ENCODE measurements around the gene TBC1D22A. TPM values are rescaled to one million over a fixed set of nuclear protein-coding genes. Genes with fewer than 3 reads are reported as not detected.

Gene TBC1D22A
- total and polyA plus RNA-seq, 4 donors = 4.1 to 12.4 (median 8.4) TPM

DNA sequence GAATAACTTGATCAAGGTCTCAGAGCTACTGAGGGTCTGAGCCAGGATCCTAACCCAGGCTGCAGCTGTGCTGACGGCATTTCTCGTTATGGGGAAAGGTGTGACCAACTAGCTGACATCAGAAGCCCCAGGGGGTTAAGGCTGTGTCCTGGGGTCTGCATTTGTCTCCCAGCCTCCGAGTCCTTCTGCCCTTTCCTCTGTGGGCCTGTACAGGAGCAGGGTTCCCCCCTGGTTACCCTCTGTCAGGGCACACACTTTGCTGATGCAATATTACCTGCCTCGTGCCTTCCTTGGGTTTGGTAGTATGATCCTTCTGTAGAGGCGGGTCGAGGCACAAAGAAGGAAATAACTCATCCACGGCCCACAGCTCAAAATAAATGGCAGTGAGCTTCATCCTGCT, 183.0 kb downstream of the TBC1D22A start:
- TF ChIP-seq FOXA2 (IDR thresholded peaks at IDR 0.05) = no peak
- Histone ChIP-seq H3K9ac (ENCODE audit: low read depth in 1 of 2, low read length in 2 of 2) (no peak overlapping the region), H3K36me3 (ENCODE audit: control insufficient read depth in 4 of 4, insufficient read depth in 3 of 4, low read depth in 1 of 4, low read length in 3 of 4) (no peaks in the 10 kb centered on the region), H3K4me1 (ENCODE audit: control insufficient read depth in 4 of 4, insufficient read depth in 4 of 4, low read length in 3 of 4) (no peaks in the 10 kb centered on the region), H3K27me3 (ENCODE audit: control insufficient read depth in 4 of 4, insufficient read depth in 4 of 4, low read length in 3 of 4) (no peaks in the 10 kb centered on the region), H3K4me3 (ENCODE audit: low read depth in 1 of 3, low read length in 3 of 3) (no peak overlapping the region), H3K9me3 (ENCODE audit: control insufficient read depth in 4 of 4, low read length in 3 of 4) (no peaks in the 10 kb centered on the region), H3K27ac (ENCODE audit: low read depth in 1 of 2, low read length in 2 of 2) (no peak overlapping the region)
- no peak for DNase-seq (ENCODE audit: low spot score)
- 95% methylated on average over 7 of the region's 7 CpGs for WGBS

DNA sequence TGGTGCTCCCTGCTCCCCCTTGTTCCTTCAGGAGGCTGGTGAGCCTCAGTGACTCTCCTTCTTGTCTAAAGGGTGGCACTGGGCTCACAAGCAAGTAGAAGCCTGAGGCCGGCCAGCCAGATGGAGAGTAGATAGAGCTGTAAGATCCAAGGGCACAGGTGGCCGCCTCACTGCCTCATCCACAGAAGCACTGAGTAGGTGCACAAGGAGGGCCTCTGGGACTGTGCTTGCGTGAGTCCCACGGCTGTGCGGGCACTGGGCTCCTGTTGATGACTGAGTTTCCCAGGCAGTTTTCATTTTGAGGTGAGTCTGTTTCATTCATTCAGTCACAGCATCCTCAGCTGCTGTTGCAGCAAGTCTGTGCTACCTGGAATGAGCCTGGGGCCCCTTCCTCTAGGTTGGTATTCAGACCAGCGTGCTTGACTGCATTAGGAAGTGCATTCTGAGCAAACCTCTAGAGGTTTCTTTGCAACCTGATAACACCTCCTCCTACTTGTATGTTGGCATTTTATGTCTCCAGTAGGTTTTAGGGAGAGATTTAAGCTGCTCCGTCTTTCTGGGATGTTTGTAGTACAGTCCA, 184.0 kb downstream of the TBC1D22A start:
- WGBS = 98% methylated on average over 7 of the region's 7 CpGs
- H3K4me1 ChIP-seq (ENCODE audit: control insufficient read depth in 4 of 4, insufficient read depth in 4 of 4, low read length in 3 of 4) = no peaks in the 10 kb centered on the region
- H3K27me3 ChIP-seq (ENCODE audit: control insufficient read depth in 4 of 4, insufficient read depth in 4 of 4, low read length in 3 of 4) = no peaks in the 10 kb centered on the region
- H3K27ac ChIP-seq (ENCODE audit: low read depth in 1 of 2, low read length in 2 of 2) = no peak overlapping the region
- TF ChIP-seq, protein P1, sequence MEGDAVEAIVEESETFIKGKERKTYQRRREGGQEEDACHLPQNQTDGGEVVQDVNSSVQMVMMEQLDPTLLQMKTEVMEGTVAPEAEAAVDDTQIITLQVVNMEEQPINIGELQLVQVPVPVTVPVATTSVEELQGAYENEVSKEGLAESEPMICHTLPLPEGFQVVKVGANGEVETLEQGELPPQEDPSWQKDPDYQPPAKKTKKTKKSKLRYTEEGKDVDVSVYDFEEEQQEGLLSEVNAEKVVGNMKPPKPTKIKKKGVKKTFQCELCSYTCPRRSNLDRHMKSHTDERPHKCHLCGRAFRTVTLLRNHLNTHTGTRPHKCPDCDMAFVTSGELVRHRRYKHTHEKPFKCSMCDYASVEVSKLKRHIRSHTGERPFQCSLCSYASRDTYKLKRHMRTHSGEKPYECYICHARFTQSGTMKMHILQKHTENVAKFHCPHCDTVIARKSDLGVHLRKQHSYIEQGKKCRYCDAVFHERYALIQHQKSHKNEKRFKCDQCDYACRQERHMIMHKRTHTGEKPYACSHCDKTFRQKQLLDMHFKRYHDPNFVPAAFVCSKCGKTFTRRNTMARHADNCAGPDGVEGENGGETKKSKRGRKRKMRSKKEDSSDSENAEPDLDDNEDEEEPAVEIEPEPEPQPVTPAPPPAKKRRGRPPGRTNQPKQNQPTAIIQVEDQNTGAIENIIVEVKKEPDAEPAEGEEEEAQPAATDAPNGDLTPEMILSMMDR (IDR thresholded peaks at IDR 0.05; ENCODE audit: low read depth, low read length, missing input control) = no peak
- TF ChIP-seq JUND (IDR thresholded peaks at IDR 0.05) (no peak), EGR1 (IDR thresholded peaks at IDR 0.05; ENCODE audit: low read depth in 2 of 2) (no peak), SP1 (IDR thresholded peaks at IDR 0.05) (no peak), NR2F2 (IDR thresholded peaks at IDR 0.05) (no peak), HNF4A (conservative IDR thresholded peaks at IDR 0.05) (no peak), TAF1 (conservative IDR thresholded peaks at IDR 0.05) (no peak), RAD21 (IDR thresholded peaks at IDR 0.05) (no peak), YY1 (IDR thresholded peaks at IDR 0.05) (no peak)
- TF ChIP-seq, protein P2, sequence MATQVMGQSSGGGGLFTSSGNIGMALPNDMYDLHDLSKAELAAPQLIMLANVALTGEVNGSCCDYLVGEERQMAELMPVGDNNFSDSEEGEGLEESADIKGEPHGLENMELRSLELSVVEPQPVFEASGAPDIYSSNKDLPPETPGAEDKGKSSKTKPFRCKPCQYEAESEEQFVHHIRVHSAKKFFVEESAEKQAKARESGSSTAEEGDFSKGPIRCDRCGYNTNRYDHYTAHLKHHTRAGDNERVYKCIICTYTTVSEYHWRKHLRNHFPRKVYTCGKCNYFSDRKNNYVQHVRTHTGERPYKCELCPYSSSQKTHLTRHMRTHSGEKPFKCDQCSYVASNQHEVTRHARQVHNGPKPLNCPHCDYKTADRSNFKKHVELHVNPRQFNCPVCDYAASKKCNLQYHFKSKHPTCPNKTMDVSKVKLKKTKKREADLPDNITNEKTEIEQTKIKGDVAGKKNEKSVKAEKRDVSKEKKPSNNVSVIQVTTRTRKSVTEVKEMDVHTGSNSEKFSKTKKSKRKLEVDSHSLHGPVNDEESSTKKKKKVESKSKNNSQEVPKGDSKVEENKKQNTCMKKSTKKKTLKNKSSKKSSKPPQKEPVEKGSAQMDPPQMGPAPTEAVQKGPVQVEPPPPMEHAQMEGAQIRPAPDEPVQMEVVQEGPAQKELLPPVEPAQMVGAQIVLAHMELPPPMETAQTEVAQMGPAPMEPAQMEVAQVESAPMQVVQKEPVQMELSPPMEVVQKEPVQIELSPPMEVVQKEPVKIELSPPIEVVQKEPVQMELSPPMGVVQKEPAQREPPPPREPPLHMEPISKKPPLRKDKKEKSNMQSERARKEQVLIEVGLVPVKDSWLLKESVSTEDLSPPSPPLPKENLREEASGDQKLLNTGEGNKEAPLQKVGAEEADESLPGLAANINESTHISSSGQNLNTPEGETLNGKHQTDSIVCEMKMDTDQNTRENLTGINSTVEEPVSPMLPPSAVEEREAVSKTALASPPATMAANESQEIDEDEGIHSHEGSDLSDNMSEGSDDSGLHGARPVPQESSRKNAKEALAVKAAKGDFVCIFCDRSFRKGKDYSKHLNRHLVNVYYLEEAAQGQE (IDR thresholded peaks at IDR 0.05) = no peak
- TF ChIP-seq, protein P3, sequence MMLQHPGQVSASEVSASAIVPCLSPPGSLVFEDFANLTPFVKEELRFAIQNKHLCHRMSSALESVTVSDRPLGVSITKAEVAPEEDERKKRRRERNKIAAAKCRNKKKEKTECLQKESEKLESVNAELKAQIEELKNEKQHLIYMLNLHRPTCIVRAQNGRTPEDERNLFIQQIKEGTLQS (IDR thresholded peaks at IDR 0.05) = no peak
- TF ChIP-seq, protein P4, sequence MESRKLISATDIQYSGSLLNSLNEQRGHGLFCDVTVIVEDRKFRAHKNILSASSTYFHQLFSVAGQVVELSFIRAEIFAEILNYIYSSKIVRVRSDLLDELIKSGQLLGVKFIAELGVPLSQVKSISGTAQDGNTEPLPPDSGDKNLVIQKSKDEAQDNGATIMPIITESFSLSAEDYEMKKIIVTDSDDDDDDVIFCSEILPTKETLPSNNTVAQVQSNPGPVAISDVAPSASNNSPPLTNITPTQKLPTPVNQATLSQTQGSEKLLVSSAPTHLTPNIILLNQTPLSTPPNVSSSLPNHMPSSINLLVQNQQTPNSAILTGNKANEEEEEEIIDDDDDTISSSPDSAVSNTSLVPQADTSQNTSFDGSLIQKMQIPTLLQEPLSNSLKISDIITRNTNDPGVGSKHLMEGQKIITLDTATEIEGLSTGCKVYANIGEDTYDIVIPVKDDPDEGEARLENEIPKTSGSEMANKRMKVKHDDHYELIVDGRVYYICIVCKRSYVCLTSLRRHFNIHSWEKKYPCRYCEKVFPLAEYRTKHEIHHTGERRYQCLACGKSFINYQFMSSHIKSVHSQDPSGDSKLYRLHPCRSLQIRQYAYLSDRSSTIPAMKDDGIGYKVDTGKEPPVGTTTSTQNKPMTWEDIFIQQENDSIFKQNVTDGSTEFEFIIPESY (IDR thresholded peaks at IDR 0.05) = no peak
- H3K4me3 ChIP-seq (ENCODE audit: low read depth in 1 of 3, low read length in 3 of 3) = no peak overlapping the region
- no peak for DNase-seq (ENCODE audit: low spot score)
- no peak overlapping the region for H3K9ac ChIP-seq (ENCODE audit: low read depth in 1 of 2, low read length in 2 of 2)
- H3K9me3 ChIP-seq (ENCODE audit: control insufficient read depth in 4 of 4, low read length in 3 of 4) = no peaks in the 10 kb centered on the region
- H3K36me3 ChIP-seq (ENCODE audit: control insufficient read depth in 4 of 4, insufficient read depth in 3 of 4, low read depth in 1 of 4, low read length in 3 of 4) = no peaks in the 10 kb centered on the region
